Hepatocyte (in vitro differentiated cells): ENCODE data around the gene PPIF. TPM values are rescaled to one million over a fixed set of nuclear protein-coding genes. Genes with fewer than 3 reads are reported as not detected.

Experiments used
- DNase-seq: peaks from one replicate; pipeline ENCODE4 v3.0.0-alpha.2; 2016; ENCODE audit warnings: low spot score
- H2AFZ ChIP-seq: fragments of 200-600 bp; sonication (generic); 2 replicates; pipeline ENCODE4 v1.6.0; 2016; ENCODE audit warnings: antibody characterized with exemption, mild to moderate bottlenecking
- H3K27ac ChIP-seq: fragments of 200-600 bp; sonication (generic); 2 replicates; pipeline ENCODE4 v1.5.1; 2016; ENCODE audit warnings: mild to moderate bottlenecking
- H3K27me3 ChIP-seq: fragments of 200-600 bp; sonication (generic); 2 replicates; pipeline ENCODE4 v1.6.1; 2016
- H3K36me3 ChIP-seq: fragments of 200-600 bp; sonication (generic); replicated peaks from 2 replicates; pipeline ENCODE4 v1.5.1; 2016; ENCODE audit warnings: low read depth; ENCODE audit not compliant: insufficient read depth
- H3K4me1 ChIP-seq: fragments of 200-600 bp; sonication (generic); 2 replicates; pipeline ENCODE4 v1.5.1; 2016; ENCODE audit warnings: mild to moderate bottlenecking, moderate library complexity; ENCODE audit not compliant: insufficient read depth
- H3K4me2 ChIP-seq: fragments of 200-600 bp; sonication (generic); 2 replicates; pipeline ENCODE4 v1.6.0; 2016
- H3K4me3 ChIP-seq: fragments of 200-600 bp; sonication (generic); 2 replicates; pipeline ENCODE4 v1.5.1; 2016; ENCODE audit warnings: mild to moderate bottlenecking
- H3K79me2 ChIP-seq: fragments of 200-600 bp; sonication (generic); 2 replicates; pipeline ENCODE4 v1.6.0; 2017; ENCODE audit warnings: mild to moderate bottlenecking
- H3K9me2 ChIP-seq: fragments of 200-600 bp; sonication (generic); replicated peaks from 2 replicates; pipeline ENCODE4 v1.6.0; 2017; ENCODE audit warnings: mild to moderate bottlenecking; ENCODE audit not compliant: insufficient read depth
- H3K9me3 ChIP-seq: fragments of 200-600 bp; sonication (generic); 2 replicates; pipeline ENCODE4 v1.5.1; 2016; ENCODE audit warnings: low read depth, mild to moderate bottlenecking
- H4K20me1 ChIP-seq: fragments of 200-600 bp; sonication (generic); 2 replicates; pipeline ENCODE4 v1.6.0; 2016; ENCODE audit warnings: mild to moderate bottlenecking; ENCODE audit not compliant: insufficient read depth, poor library complexity, severe bottlenecking
- CTCF ChIP-seq: fragments of 200-600 bp; sonication (generic); IDR thresholded peaks from 2 replicates; pipeline ENCODE4 v1.5.1; 2016; ENCODE audit warnings: antibody characterized with exemption, mild to moderate bottlenecking; ENCODE audit not compliant: poor library complexity
- EZH2 ChIP-seq: fragments of 200-600 bp; sonication (generic); IDR thresholded peaks from 2 replicates; pipeline ENCODE4 v1.6.1; 2016; ENCODE audit warnings: antibody characterized with exemption, mild to moderate bottlenecking, borderline replicate concordance
- EZH2phosphoT487 ChIP-seq: fragments of 200-600 bp; sonication (generic); IDR thresholded peaks from one replicate; pipeline ENCODE4 v1.6.1; 2018; ENCODE audit warnings: antibody characterized with exemption, mild to moderate bottlenecking, low read depth, moderate library complexity; ENCODE audit not compliant: unreplicated experiment, severe bottlenecking
- WGBS: methylation state at CpG from one replicate; pipeline ENCODE4 v1.1.6; 2016; ENCODE audit warnings: low lambda C conversion rate; ENCODE audit errors: missing lambda C conversion rate; 5-methylcytosine and 5-hydroxymethylcytosine counted together
- polyA plus RNA-seq: library from polyadenylated mRNA; unstranded; fragments of >200 nt; fragmentation: Nextera tagmentation; extraction: Ambion mirVana; gene quantifications from 2 replicates; pipeline ENCODE4 v1.2.1, GENCODE V29; 2016
- total RNA-seq: library from RNA; depleted of rRNA; stranded (reverse); fragments of >200 nt; gene quantifications from 2 replicates; pipeline ENCODE4 v1.2.3, GENCODE V29; 2014

PPIF gene
- total and polyA plus RNA-seq, 2 experiments from 2014 or later = 70.3 to 79.4 TPM

- Histone ChIP-seq H3K4me2 (peak overlapping the region; percentile 48), H2AFZ (no peak overlapping the region), H3K9me3 (no peaks in the 10 kb centered on the region), H3K27me3 (no peaks in the 10 kb centered on the region), H3K4me3 (no peak overlapping the region), H4K20me1 (no peaks in the 10 kb centered on the region), H3K4me1 (peaks cover 28% of the 10 kb centered on the region), H3K79me2 (no peaks in the 10 kb centered on the region), H3K9me2 (no peaks in the 10 kb centered on the region), H3K36me3 (no peaks in the 10 kb centered on the region), H3K27ac (peak overlapping the region; percentile 90)
- WGBS = 75% methylated on average over 14 of the region's 14 CpGs
- TF ChIP-seq EZH2 (no peak), EZH2phosphoT487 (no peak), CTCF (no peak)
- DNase-seq = peak; percentile 68
Measured at GRCh38 chr10:79380125-79380945, 33.1 kb downstream of the PPIF start.

GRCh38 chr10:79380946-79381721 is 33.9 kb downstream of the PPIF start:
- no peak for TF ChIP-seq EZH2
- no peak for TF ChIP-seq EZH2phosphoT487
- TF ChIP-seq CTCF = no peak
- peaks cover 26% of the 10 kb centered on the region for H3K4me1 ChIP-seq
- H3K4me3 ChIP-seq = no peak overlapping the region
- H3K9me3 ChIP-seq = no peaks in the 10 kb centered on the region
- H3K79me2 ChIP-seq = no peaks in the 10 kb centered on the region
- H2AFZ ChIP-seq = no peak overlapping the region
- peak overlapping the region; percentile 90 for H3K27ac ChIP-seq
- no peaks in the 10 kb centered on the region for H3K36me3 ChIP-seq
- 78% methylated on average over 9 of the region's 9 CpGs for WGBS
- no peak for DNase-seq
- no peaks in the 10 kb centered on the region for H3K9me2 ChIP-seq
- no peaks in the 10 kb centered on the region for H3K27me3 ChIP-seq
- no peaks in the 10 kb centered on the region for H4K20me1 ChIP-seq
- H3K4me2 ChIP-seq = no peak overlapping the region

- H3K4me2 ChIP-seq = no peak overlapping the region
- WGBS = 53% methylated on average over 11 of the region's 11 CpGs
- no peaks in the 10 kb centered on the region for H3K27me3 ChIP-seq
- no peak overlapping the region for H3K4me3 ChIP-seq
- H3K79me2 ChIP-seq = no peaks in the 10 kb centered on the region
- TF ChIP-seq EZH2phosphoT487 (no peak), EZH2 (no peak), CTCF (no peak)
- no peaks in the 10 kb centered on the region for H3K9me3 ChIP-seq
- no peaks in the 10 kb centered on the region for H3K9me2 ChIP-seq
- H3K4me1 ChIP-seq = peaks cover 26% of the 10 kb centered on the region
- H3K27ac ChIP-seq = peak overlapping the region; percentile 90
- DNase-seq = peak; percentile 67
- no peak overlapping the region for H2AFZ ChIP-seq
- H4K20me1 ChIP-seq = no peaks in the 10 kb centered on the region
- H3K36me3 ChIP-seq = no peaks in the 10 kb centered on the region
Measured at GRCh38 chr10:79381804-79382221, 34.5 kb downstream of the PPIF start.
